ENCODE results near the gene GABARAPL2.

GRCh38 chr16:75579281-75579834 is 13.2 kb downstream of the GABARAPL2 start:
- TF ChIP-seq EZH2 (IDR thresholded peaks at IDR 0.05; ENCODE audit: low read depth, unreplicated experiment), result no peak
- TF ChIP-seq CTCF (conservative IDR thresholded peaks at IDR 0.05; ENCODE audit: low read depth in 2 of 2), result no peak
- TF ChIP-seq EZH2phosphoT487 (IDR thresholded peaks at IDR 0.05; ENCODE audit: unreplicated experiment), result no peak
- TF ChIP-seq CREB1 (CRISPR knock-in tag; IDR thresholded peaks at IDR 0.05; ENCODE audit: low read depth), result no peak
- TF ChIP-seq POLR2AphosphoS5 (IDR thresholded peaks at IDR 0.05; ENCODE audit: low read depth), result no peak
- no peak for TF ChIP-seq ZNF462 (CRISPR knock-in tag; IDR thresholded peaks at IDR 0.05)
- no peak for TF ChIP-seq ZNF331 (CRISPR knock-in tag; IDR thresholded peaks at IDR 0.05; ENCODE audit: low read depth)
